HG02973 (cell line): ENCODE results near the gene SPRR3.

Experiments used
- ATAC-seq: cut with Tn5 transposase; IDR thresholded peaks from one replicate; pipeline ENCODE4 v1.9.1; 2021; ENCODE audit warnings: moderate library complexity; ENCODE audit not compliant: unreplicated experiment

The SPRR3 gene

DNA sequence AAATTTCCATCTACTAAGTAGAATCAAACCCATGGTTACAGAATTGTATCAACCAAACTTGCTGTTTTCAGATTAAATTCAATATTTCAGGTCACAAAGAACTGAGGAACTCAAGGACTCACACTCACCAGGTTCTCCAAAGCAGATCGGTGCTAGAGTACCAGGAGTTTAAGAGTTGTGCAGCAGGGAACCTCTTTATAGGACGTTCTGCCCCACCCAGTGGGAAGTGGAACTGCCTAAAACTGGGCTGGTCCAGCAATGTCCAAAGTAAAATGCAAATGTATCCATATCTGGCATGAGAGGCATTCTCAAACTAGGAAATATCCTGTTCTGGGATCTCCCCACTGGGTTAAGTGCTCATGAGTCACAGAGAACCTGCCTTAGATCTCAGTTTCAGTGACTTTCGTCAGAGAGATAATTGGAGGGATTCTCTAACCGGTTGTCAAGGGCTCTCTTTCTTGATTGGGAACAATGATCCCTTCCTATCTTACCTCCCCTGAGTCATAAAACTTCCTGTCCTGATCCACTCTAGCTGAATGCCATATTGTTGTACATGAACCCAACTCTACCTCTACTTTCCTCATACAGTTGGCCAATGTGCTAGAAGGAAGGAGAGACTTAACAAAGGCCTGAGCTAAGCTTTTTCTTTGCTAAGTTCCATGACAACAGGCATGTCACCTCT is 39.5 kb downstream of the SPRR3 start, which contains the start of gene SPRR2D:
TSS of gene SPRR2D (minus strand) at position 171 of the 682 bp plus-strand sequence. CDS start 774 bp downstream, outside the sequence.
- no peak for ATAC-seq

DNA sequence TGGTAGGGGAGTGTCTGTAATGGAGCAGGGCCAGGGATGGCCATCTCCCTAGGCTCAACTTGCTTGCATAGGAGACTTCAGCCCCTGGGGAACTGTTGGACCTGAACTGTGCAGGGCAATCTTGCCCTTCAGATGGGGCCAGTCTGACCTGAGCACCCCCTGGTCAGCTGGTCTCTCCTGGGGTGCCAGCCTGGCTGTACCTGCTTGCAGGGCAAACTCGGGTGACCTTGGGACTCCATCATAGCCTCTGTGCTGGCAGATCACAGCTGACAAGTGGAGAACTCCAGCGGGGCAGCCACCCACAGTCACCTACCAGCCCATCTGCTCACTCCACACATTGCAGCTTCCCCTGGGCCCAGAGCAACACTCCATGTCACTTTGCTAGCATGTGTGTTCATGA is 47.7 kb downstream of the SPRR3 start:
- ATAC-seq = no peak
